Measurements from ENCODE around the gene SLC29A4.

GRCh38 chr7:5348134-5349004, 65.6 kb downstream of the SLC29A4 start:
- TF ChIP-seq, protein P1, sequence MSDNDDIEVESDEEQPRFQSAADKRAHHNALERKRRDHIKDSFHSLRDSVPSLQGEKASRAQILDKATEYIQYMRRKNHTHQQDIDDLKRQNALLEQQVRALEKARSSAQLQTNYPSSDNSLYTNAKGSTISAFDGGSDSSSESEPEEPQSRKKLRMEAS (IDR thresholded peaks at IDR 0.05), result no peak
- TF ChIP-seq REST (IDR thresholded peaks at IDR 0.05; ENCODE audit: low read depth), result no peak
- no peak for TF ChIP-seq FOXM1 (IDR thresholded peaks at IDR 0.05; ENCODE audit: borderline replicate concordance, low read depth)
- TF ChIP-seq RAD21 (IDR thresholded peaks at IDR 0.05; ENCODE audit: low read depth), result no peak
- TF ChIP-seq EP300 (IDR thresholded peaks at IDR 0.05; ENCODE audit: borderline replicate concordance), result no peak
- TF ChIP-seq TAF1 (IDR thresholded peaks at IDR 0.05; ENCODE audit: low read depth), result no peak
- TF ChIP-seq YY1 (IDR thresholded peaks at IDR 0.05; ENCODE audit: low read depth), result no peak
- no peak for TF ChIP-seq CEBPB (IDR thresholded peaks at IDR 0.05)
- TF ChIP-seq TCF12 (IDR thresholded peaks at IDR 0.05; ENCODE audit: low read depth), result no peak

Data from Ishikawa (cell line).